IPS-NIHi7 (cell line): Measurements from ENCODE around the gene CCIN.
"Not testable (repeated sequence)": the region's sequence is repeated elsewhere in the genome, so short reads cannot be mapped to it uniquely, and the experiment has no call there.

Experiments used
- DNase-seq: peaks from one replicate; pipeline ENCODE4 v3.0.0; 2012; ENCODE audit warnings: mixed read lengths; ENCODE audit errors: extremely low spot score

The CCIN gene

GRCh38 chr9:36169166-36169565 lies at the start of gene CCIN:
CCIN (plus strand) TSS chr9:36169388; CDS start chr9:36169503, 115 bp downstream.
- no peak for DNase-seq

GRCh38 chr9:36119476-36119875 lies 49.7 kb upstream of the CCIN start:
- DNase-seq: no peak

GRCh38 chr9:36120705-36121104 lies 48.5 kb upstream of the CCIN start:
- no peak for DNase-seq

GRCh38 chr9:36121971-36122370 lies 47.2 kb upstream of the CCIN start:
- DNase-seq: no peak

GRCh38 chr9:36123515-36123914 lies 45.7 kb upstream of the CCIN start:
- DNase-seq: no peak

- no peak for DNase-seq
These were observed 43.9 kb upstream of the CCIN start for GRCh38 chr9:36125062-36125855.

GRCh38 chr9:36126016-36126730 lies 43.0 kb upstream of the CCIN start:
- DNase-seq: no peak

GRCh38 chr9:36127652-36128244 lies 41.4 kb upstream of the CCIN start:
- no peak for DNase-seq

GRCh38 chr9:36128349-36128748 lies 40.8 kb upstream of the CCIN start:
- DNase-seq: no peak

- DNase-seq: no peak
These were observed 40.0 kb upstream of the CCIN start for GRCh38 chr9:36129139-36129538.

GRCh38 chr9:36131666-36132065 lies 37.5 kb upstream of the CCIN start:
- DNase-seq: not testable (repeated sequence)

- no peak for DNase-seq
These were observed 37.1 kb upstream of the CCIN start for GRCh38 chr9:36132086-36132485.

GRCh38 chr9:36134761-36135505 lies 34.3 kb upstream of the CCIN start:
- peak; percentile 35 for DNase-seq

GRCh38 chr9:36135741-36136271 lies 33.4 kb upstream of the CCIN start:
- DNase-seq: peak; percentile 68

- peak; percentile 87 for DNase-seq
These were observed 32.8 kb upstream of the CCIN start, which contains the start of gene GLIPR2 for GRCh38 chr9:36136272-36136893. GLIPR2 (plus strand) TSS chr9:36136733; CDS start chr9:36136779, 46 bp downstream.

- no peak for DNase-seq
These were observed 32.2 kb upstream of the CCIN start for GRCh38 chr9:36136894-36137391.

- no peak for DNase-seq
These were observed 31.7 kb upstream of the CCIN start for GRCh38 chr9:36137392-36138004.

GRCh38 chr9:36138496-36138895 lies 30.7 kb upstream of the CCIN start:
- DNase-seq: no peak

GRCh38 chr9:36138901-36139300 lies 30.3 kb upstream of the CCIN start:
- no peak for DNase-seq
